ENCODE data around the gene CDK5R2.
"Not testable (repeated sequence)": the region's sequence is repeated elsewhere in the genome, so short reads cannot be mapped to it uniquely, and the experiment has no call there.

Gene CDK5R2

DNA sequence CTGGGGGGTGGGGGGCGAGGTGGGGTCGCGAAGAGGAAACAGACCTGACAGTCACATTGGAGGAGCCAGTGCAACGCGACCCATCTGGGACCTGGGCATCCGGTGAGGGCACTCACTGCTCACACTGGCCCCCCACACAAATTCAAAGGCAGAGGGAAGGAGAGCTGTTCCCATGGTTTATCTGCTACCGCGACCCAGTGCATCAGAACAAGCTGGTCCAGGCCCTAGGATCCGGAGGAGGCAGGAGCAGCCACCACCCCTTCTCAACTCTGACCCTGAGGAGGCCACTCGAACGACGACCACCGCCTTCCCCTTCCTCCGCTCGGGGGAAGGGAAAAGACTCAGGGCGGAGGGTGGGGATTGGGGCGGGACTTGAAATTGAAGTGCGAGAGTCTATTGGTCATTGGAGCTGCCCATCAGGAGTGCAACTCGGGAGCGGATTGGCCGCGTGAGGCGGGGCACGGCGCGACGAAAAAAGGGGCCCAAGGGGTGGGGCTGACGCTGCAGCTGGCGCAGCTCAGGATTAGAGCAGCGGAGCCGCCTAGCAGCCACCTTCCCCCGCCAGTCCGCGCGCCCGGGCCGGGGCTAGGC, at the start of gene CDK5R2:
Gene CDK5R2 (plus strand): TSS at position 526 of the 591 bp plus-strand sequence. CDS start 155 bp downstream, outside the sequence.
- DNase-seq (ENCODE audit: low read depth in 2 of 2): peak in 1 of 2 donors; percentile 39

GRCh38 chr2:218910741-218911140, 48.7 kb upstream of the CDK5R2 start:
- DNase-seq (ENCODE audit: low read depth in 2 of 2): no peak

DNA sequence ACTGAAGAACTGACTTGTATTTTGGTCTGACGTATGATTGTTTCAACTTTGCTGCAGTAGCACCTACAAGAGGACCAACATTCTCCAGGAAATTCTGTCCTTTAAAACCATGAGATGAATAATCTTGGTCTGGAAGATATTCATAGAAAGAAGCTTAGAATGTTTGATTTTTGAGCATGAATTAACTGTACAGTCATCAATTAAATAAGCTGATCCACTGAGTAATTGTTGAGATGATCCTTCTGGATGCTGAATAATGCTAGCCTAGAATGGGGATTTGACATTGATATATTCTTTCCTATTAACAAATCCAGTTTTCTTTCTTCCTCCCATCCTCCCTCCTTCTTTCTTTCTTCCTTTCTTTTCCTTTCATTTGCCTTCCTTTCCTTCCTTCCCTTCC, 39.0 kb upstream of the CDK5R2 start:
- no peak for DNase-seq (ENCODE audit: low read depth in 2 of 2)

GRCh38 chr2:218924757-218925156, 34.7 kb upstream of the CDK5R2 start:
- DNase-seq (ENCODE audit: low read depth in 2 of 2): no peak

- DNase-seq (ENCODE audit: low read depth in 2 of 2): no peak
Observed at GRCh38 chr2:218925434-218925833, 34.0 kb upstream of the CDK5R2 start.

DNA sequence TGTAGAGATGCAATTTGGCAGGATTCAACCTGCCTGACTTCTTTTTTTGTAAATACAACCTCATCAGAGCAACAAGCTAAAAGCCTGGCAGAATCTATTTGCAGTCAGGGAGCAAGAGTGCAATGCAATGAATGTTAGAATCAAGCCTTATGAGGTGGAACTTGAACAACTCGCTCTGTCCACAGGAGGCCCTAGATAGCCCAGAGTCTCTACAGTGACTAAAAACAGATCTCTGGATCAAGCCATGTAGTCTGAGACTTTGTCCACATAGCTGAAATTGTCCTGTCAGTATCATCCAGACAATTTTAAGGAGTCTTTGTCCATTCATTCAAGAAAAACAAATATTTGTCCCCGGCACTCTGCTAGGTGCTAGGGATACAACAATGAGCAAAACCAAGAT, 32.0 kb upstream of the CDK5R2 start:
- no peak for DNase-seq (ENCODE audit: low read depth in 2 of 2)

GRCh38 chr2:218927876-218928275, 31.6 kb upstream of the CDK5R2 start:
- no peak for DNase-seq (ENCODE audit: low read depth in 2 of 2)

- DNase-seq (ENCODE audit: low read depth in 2 of 2): not testable (repeated sequence)
Observed at GRCh38 chr2:218930488-218930887, 29.0 kb upstream of the CDK5R2 start.

- not testable (repeated sequence) for DNase-seq (ENCODE audit: low read depth in 2 of 2)
Observed at GRCh38 chr2:218931751-218932150, 27.7 kb upstream of the CDK5R2 start.

- no peak for DNase-seq (ENCODE audit: low read depth in 2 of 2)
Observed at GRCh38 chr2:218944759-218945404, 14.6 kb upstream of the CDK5R2 start.

- DNase-seq (ENCODE audit: low read depth in 2 of 2): no peak
Observed at GRCh38 chr2:218946621-218947020, 12.8 kb upstream of the CDK5R2 start.

GRCh38 chr2:218952160-218952559, 7.3 kb upstream of the CDK5R2 start:
- DNase-seq (ENCODE audit: low read depth in 2 of 2): no peak

GRCh38 chr2:218953366-218953954, 6.0 kb upstream of the CDK5R2 start:
- no peak for DNase-seq (ENCODE audit: low read depth in 2 of 2)

DNA sequence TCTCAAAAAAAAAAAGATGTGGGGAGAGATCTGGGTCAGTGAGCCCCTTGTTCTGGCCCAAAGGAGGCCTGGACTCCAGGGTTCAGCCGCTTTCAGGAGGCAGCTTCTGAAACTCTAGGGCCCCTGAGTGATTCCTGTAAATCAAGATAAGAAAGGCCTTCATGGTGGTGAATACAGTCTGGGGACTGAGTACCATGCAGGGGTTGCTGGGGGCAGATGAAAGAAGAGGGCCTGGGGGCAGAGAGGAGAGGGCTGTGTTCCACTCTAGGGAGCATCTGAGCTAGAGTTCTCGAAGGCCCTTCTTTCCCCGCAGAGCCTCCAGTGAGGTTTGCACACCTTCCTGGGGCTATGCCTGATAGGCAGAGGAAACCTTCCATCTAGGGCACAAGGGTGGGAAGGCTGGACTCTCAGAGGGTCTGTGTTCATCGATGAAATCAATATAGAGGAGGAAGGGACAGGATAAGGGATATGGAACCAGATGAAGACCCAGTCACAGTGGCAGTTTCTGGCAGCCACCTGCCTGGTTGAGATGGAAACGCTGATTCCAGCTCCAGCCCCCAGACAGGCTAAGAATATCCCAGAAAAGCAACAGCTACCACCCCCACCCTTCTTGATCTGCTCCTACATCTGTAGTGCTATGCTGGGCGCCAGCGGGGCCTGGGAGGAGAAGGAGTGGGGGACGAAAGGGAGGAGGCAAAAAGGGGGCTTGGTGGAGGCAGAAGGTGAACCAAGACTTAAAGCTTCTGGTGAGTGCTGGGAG, 4.7 kb upstream of the CDK5R2 start:
- no peak for DNase-seq (ENCODE audit: low read depth in 2 of 2)

GRCh38 chr2:218956039-218956438, 3.4 kb upstream of the CDK5R2 start:
- DNase-seq (ENCODE audit: low read depth in 2 of 2): no peak

DNA sequence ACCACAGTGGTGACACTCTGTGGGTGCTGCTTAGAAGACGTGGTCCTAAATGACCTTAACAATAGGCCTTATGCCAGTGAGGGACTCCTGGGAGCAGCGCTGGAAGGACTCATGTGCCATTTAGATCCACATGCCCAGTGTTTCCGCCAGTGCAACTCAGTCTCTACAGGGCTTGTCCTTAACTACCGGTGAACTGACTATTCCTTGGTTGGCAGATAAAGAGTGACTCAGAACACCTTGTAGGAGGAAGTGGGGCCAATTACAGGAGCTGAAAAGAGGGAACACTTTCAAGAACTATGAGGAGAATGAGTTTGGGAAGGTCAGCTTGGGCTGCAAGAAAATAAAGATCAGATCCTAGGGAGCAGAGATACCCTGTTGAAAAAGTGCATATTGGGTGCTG, 1.8 kb upstream of the CDK5R2 start:
- DNase-seq (ENCODE audit: low read depth in 2 of 2): no peak

- DNase-seq (ENCODE audit: low read depth in 2 of 2): no peak
Observed at GRCh38 chr2:218958276-218958675, 1.2 kb upstream of the CDK5R2 start.

DNA sequence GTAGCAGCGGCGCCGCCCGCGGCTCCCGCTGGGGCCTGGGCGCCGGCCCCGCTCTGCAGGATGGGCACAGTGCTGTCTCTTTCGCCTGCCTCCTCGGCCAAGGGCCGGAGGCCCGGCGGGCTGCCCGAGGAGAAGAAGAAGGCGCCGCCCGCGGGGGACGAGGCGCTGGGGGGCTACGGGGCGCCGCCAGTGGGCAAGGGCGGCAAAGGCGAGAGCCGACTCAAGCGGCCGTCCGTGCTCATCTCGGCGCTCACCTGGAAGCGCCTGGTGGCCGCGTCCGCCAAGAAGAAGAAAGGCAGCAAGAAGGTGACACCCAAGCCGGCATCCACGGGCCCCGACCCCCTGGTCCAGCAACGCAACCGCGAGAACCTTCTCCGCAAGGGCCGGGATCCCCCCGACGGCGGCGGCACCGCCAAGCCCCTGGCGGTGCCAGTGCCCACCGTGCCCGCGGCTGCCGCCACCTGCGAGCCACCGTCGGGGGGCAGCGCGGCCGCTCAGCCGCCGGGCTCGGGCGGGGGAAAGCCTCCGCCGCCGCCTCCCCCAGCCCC, 369 bp downstream of the CDK5R2 start:
- DNase-seq (ENCODE audit: low read depth in 2 of 2): no peak

DNA sequence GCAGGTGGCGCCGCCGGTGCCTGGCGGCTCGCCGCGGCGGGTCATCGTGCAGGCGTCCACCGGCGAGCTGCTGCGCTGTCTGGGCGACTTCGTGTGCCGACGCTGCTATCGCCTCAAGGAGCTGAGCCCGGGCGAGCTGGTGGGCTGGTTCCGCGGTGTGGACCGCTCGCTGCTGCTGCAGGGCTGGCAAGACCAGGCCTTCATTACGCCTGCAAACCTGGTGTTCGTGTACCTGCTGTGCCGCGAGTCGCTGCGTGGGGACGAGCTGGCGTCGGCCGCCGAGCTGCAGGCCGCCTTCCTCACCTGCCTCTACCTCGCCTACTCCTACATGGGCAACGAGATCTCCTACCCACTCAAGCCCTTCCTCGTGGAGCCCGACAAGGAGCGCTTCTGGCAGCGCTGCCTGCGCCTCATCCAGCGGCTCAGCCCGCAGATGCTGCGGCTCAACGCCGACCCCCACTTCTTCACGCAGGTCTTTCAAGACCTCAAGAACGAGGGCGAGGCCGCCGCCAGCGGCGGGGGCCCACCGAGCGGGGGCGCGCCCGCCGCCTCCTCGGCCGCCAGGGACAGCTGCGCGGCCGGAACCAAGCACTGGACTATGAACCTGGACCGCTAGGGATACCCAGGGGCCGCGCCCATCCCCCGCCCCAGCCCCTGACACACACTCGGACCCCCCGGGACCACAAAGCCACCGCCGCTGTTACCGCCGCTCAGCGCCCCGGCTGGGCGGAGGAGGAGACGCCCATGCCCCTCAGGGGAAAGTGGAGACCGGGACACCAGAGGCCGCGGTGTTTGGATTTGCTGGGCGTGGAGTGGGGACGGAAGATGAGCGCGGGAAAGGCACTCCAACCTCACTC, 1.1 kb downstream of the CDK5R2 start:
- DNase-seq (ENCODE audit: low read depth in 2 of 2): no peak

GRCh38 chr2:218961229-218961628, 1.8 kb downstream of the CDK5R2 start:
- no peak for DNase-seq (ENCODE audit: low read depth in 2 of 2)
